Bronchial epithelial cell (primary cell): ENCODE data around the gene SAP30BP. TPM values are rescaled to one million over a fixed set of nuclear protein-coding genes. Genes with fewer than 3 reads are reported as not detected.
A peak's percentile ranks its signal among the peaks of the same experiment; 100 is the strongest.

Source experiments
- DNase-seq: peaks from one replicate; pipeline ENCODE4 v3.0.0-alpha.2; 2010; ENCODE audit warnings: low read depth
- FAIRE-seq: peaks from 2 replicates; lab custom pipeline; 2011; peaks lifted over from hg19 to GRCh38; lab: Jason Lieb, UNC
- H3K27me3 ChIP-seq: 2 replicates; pipeline ENCODE4 v1.5.1; 2011; ENCODE audit warnings: low read length; ENCODE audit not compliant: control insufficient read depth, insufficient read depth
- H3K36me3 ChIP-seq: 2 replicates; pipeline ENCODE4 v1.5.1; 2011; ENCODE audit warnings: low read length; ENCODE audit not compliant: control insufficient read depth, insufficient read depth
- H3K4me3 ChIP-seq: 2 replicates; pipeline ENCODE4 v1.5.1; 2011; ENCODE audit warnings: mild to moderate bottlenecking, low read depth, low read length, control low read depth
- CTCF ChIP-seq: IDR thresholded peaks from 2 replicates; pipeline ENCODE4 v1.5.1; 2011; ENCODE audit warnings: mild to moderate bottlenecking, moderate library complexity, low read length, control low read depth, inconsistent platforms; ENCODE audit not compliant: insufficient read depth, severe bottlenecking
- total RNA-seq: library from RNA; depleted of rRNA; stranded (reverse); fragments of >200 nt; gene quantifications from 2 replicates; pipeline ENCODE4 v1.2.1, GENCODE V29; 2014

SAP30BP gene
- total RNA-seq, 1 donor from 2014 or later, result 58.4 TPM

DNA sequence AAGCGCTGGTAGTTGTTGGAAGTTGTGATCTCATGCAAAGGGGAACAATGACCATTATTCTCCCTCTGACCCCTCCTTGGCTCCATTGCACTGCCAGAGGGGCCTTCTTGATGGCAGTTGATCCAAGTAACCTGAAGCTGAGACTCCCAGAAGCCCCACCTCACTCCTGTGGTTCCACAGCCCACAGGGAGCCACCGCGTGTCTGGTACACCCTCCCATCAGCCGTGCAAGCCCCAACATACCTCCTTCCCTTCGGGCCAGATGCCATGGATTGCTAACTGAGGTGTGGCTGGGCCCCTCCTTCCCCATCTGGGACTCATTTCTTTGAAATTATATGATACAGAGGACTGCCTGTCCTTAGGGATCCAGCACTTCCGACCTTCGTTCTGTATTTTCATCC is 17.8 kb downstream of the SAP30BP start:
- peak; percentile 93 for DNase-seq
- FAIRE-seq, result no peak
- Histone ChIP-seq H3K27me3 (no peaks in the 10 kb centered on the region), H3K36me3 (no peaks in the 10 kb centered on the region), H3K4me3 (no peak overlapping the region)
- TF ChIP-seq CTCF, result no peak

GRCh38 chr17:75685499-75685898 is 18.4 kb downstream of the SAP30BP start:
- peak; percentile 67 for DNase-seq
- H3K27me3 ChIP-seq, result no peaks in the 10 kb centered on the region
- no peaks in the 10 kb centered on the region for H3K36me3 ChIP-seq
- TF ChIP-seq CTCF, result no peak
- FAIRE-seq, result no peak
- H3K4me3 ChIP-seq, result no peak overlapping the region

DNA sequence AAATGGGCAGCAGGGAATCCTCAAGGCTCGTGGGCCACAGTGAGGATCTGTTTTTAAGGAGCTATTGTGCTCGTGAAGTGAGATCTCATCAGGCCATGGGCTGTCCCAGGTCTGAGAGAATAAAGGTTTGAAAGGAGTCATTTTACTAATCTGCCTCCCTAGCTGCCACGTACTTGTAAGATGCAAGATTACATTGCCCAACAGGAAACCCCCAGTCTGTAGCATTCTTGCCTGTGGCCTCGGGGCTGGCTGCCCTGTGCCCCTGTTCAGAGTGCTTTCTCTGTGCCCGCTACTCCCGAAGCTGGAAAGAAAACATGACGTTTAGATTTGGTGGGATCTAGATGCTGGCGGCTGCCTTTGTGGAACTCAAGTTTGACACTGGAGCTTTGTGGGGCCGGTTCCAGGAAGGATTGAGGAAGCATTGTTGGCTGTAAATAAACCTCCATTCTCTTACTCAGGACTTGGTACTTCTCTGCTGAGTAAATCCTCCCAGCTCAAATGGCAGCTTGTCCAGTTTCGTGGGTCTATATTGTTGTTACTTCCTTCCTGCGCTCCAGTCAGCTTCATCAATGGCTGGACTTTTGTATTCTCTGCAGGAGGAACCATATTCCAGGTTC is 21.2 kb downstream of the SAP30BP start:
- FAIRE-seq (no peak), DNase-seq (peak; percentile 84)
- peaks cover 3% of the 10 kb centered on the region for H3K36me3 ChIP-seq
- H3K4me3 ChIP-seq, result no peak overlapping the region
- no peaks in the 10 kb centered on the region for H3K27me3 ChIP-seq
- no peak for TF ChIP-seq CTCF

DNA sequence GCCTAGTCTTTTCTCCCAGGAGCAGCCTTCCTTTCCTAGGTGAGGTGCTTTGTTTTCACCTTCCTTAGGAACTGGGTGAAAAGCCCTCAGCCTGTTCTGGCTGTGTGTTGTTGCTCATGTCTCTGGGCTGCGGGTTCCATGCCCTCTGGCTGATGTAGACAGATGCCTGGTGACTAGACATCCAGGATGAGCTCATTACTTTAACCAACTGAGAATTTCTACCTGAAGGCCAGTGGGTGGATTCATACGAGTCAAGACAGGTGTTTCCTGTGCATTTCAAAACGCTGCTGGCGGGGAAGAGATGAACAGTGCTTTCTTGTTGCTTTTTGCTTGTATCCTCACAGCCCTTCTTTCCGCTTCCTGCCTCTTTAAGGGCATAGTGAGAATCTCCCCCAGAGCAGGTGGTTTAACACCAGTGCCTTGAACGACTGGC is 22.3 kb downstream of the SAP30BP start:
- no peaks in the 10 kb centered on the region for H3K27me3 ChIP-seq
- DNase-seq (peak; percentile 99), FAIRE-seq (peak; percentile 75)
- H3K4me3 ChIP-seq, result no peak overlapping the region
- peaks cover 4% of the 10 kb centered on the region for H3K36me3 ChIP-seq
- TF ChIP-seq CTCF, result no peak

- H3K36me3 ChIP-seq, result peaks cover 8% of the 10 kb centered on the region
- DNase-seq (peak; percentile 84), FAIRE-seq (no peak)
These were observed 24.2 kb downstream of the SAP30BP start for GRCh38 chr17:75691371-75691791.

More at GRCh38 chr17:75691371-75691791, 24.2 kb downstream of the SAP30BP start:
- Histone ChIP-seq H3K27me3 (no peaks in the 10 kb centered on the region), H3K4me3 (no peak overlapping the region)
- TF ChIP-seq CTCF, result no peak
